Activated CD8-positive, alpha-beta memory T cell treated with anti-CD3 and anti-CD28 coated beads, Interleukin-2, amount 50 U/mL, for 24 hours (primary cell): Measurements from ENCODE around the gene YPEL1.

ENCODE experiments used
- DNase-seq: peaks from one replicate; pipeline ENCODE4 v3.0.0-alpha.2; 2020; ENCODE audit errors: extremely low read depth

YPEL1 gene

GRCh38 chr22:21657020-21657359 lies 78.6 kb downstream of the YPEL1 start:
- DNase-seq: no peak

- no peak for DNase-seq
These were observed 82.7 kb downstream of the YPEL1 start for GRCh38 chr22:21652547-21653545.

DNA sequence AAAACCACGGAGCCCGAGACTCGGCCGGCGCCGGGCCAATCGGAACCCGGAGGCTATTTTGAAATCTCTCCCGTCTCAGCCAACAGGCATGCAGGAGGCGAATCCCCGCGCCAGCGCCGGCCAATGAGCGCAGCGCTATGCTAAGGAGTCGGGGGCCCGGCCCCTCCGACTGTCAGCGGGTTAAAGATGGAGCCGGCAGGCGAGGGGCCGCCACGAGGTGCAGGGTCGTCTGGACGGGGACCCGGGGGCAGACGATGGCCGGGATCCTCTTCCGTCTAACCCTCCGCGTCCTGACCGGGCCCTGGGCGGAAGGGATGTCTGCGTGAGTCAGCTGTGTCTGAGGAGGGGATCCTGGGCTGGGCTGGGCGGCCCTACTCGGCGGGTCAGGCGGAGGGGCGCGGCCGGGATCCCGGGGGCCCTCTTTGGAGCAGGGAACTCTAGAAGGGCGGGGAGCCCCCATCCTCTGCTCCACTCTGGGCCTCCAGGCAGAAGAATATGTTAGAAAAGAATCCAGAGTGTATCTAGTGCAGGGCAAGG lies 83.5 kb downstream of the YPEL1 start:
- DNase-seq: peak; percentile 69

DNA sequence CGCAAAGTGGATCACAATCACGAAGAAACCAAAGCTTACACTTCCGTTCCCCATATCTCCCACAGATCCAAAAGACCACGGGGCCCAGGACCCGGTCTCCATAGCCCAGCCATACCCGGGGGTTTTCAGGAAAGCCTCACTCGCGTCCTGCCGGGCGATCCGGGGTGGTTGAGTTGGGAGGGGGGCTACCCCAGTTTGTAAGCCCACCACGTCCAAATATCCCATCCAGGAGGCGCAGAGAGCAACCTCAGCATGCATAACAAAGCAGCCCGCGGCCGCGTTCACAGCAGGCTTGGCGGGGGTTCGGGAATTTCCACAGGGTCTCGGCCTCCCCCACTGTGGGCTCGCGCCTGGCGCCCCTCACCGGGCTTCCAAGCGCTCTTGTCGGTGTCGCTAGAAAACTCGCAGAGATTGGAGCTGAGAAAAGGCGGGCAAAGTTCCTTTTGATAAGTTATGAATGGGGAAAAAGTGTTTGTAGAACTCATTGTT lies 84.0 kb downstream of the YPEL1 start:
- DNase-seq: no peak

DNA sequence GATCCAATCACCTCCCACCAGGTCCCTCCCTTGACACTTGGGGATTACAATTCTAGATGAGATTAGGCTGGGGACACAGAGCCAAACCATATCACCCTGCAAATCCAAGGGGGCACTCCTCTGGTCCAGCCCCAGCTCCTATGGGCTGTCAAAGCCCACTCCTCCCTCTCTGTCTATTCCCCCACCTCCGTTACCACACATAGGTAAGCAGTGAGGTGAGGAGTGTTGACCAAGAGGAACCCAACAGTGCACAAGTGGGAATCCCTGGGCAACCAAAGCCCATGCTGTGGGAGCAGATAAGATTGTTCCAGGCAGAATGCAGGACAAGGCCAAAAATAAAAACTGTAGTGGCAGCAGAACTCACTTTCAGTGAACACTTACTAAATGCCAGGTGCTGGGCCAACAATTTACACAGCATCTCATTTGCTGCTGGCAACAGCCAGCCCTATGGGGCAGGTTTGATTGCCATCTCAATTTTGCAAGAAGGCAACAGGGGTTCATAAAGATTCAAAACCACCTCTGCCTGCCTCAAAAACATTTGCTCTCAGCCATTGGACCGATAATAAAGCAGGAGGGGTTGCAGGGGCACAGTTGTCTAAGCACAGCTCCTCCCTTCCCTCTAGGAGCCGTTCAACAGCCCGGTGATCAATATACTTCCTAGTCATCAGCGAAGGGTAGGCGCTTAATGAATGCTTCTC lies 84.6 kb downstream of the YPEL1 start:
- DNase-seq: no peak

DNA sequence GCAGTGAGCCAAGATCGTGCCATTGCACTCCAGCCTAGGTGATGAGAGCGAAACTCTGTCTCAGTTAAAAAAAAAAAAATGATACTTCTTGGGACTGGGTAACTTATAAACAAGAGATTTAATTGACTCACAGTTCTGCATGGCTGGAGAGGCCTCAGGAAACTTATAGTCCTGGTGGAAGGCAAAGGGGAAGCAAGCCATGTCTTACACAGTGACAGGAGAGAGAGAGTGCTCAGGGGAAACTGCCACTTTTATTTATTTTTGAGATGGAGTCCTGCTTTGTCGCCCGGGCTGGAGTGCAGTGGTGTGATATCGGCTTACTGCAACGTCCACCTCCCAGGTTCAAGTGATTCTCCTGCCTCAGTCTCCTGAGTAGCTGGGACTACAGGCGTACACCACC lies 85.3 kb downstream of the YPEL1 start:
- no peak for DNase-seq
